B cell (primary cell): ENCODE measurements around the gene ARHGEF10L. TPM values are rescaled to one million over a fixed set of nuclear protein-coding genes. Genes with fewer than 3 reads are reported as not detected.

Source experiments
- ATAC-seq: fragments of 200-7000 bp; cut with Tn5 transposase; one replicate; pipeline ENCODE4 v1.10.0; 2021; ENCODE audit warnings: low read depth, mild to moderate bottlenecking, moderate number of reproducible peaks, moderate library complexity
- CTCF ChIA-PET: fragments of 350-600 bp; sonication (Branson Sonifier 250); formaldehyde crosslinking; loops from one replicate; lab custom pipeline; 2021; ENCODE audit warnings: antibody characterized with exemption, inconsistent platforms; lab: Charles Lee
- POLR2A ChIA-PET: fragments of 350-600 bp; sonication (Branson Sonifier 250); formaldehyde crosslinking; loops from one replicate; lab custom pipeline; 2021; ENCODE audit warnings: antibody characterized with exemption; lab: Charles Lee
- DNase-seq: peaks from one replicate; pipeline ENCODE4 v3.0.0; 2013
- H2AFZ ChIP-seq: 2 replicates; pipeline ENCODE4 v1.6.1; 2012; ENCODE audit warnings: mild to moderate bottlenecking, low read depth, low read length; ENCODE audit not compliant: insufficient read depth, poor library complexity, severe bottlenecking
- H3K27ac ChIP-seq, 2 donors: 1 replicate in 1 of 2; 2 replicates in 1 of 2; pipeline ENCODE4 v1.5.1; 2012 to 2013; ENCODE audit warnings: low read length in 2 of 2, mild to moderate bottlenecking in 2 of 2, moderate library complexity in 1 of 2
- H3K27me3 ChIP-seq, 4 experiments: fragments of 200-600 bp in 1 of 4; sonication (generic) in 1 of 4; replicated peaks in 1 of 4; 1 replicate in 2 of 4; 2 replicates in 2 of 4; pipeline versions ENCODE4 v1.6.1 to v1.7.0; 2013 to 2016; ENCODE audit warnings: low read length in 3 of 4, mild to moderate bottlenecking in 2 of 4, mixed read lengths in 1 of 4, moderate library complexity in 1 of 4; ENCODE audit not compliant: insufficient read depth in 4 of 4, control insufficient read depth in 3 of 4; ENCODE audit errors: control extremely low read depth in 1 of 4
- H3K36me3 ChIP-seq, 2 experiments: replicated peaks in 1 of 2; 1 replicate in 1 of 2; 2 replicates in 1 of 2; pipeline versions ENCODE4 v1.6.1 to v1.7.1; 2013; ENCODE audit warnings: low read length in 1 of 2; ENCODE audit not compliant: insufficient read depth in 2 of 2, control insufficient read depth in 1 of 2; ENCODE audit errors: control extremely low read depth in 1 of 2, extremely low read depth in 1 of 2
- H3K4me1 ChIP-seq, 2 donors: fragments of 200-600 bp in 1 of 2; sonication (generic) in 1 of 2; 1 replicate in 1 of 2; 2 replicates in 1 of 2; pipeline versions ENCODE4 v1.5.1 to v1.6.1; 2013 to 2017; ENCODE audit warnings: low read length in 2 of 2; ENCODE audit not compliant: control insufficient read depth in 2 of 2, insufficient read depth in 2 of 2
- H3K4me2 ChIP-seq: replicated peaks from 2 replicates; pipeline ENCODE3; 2012; ENCODE audit warnings: mild to moderate bottlenecking, low read depth, low read length; ENCODE audit not compliant: poor library complexity, severe bottlenecking
- H3K4me3 ChIP-seq, 5 experiments: fragments of 200-600 bp in 1 of 5; sonication (generic) in 1 of 5; 1 replicate in 3 of 5; 2 replicates in 2 of 5; pipeline versions ENCODE4 v1.5.1 to v1.7.0; 2011 to 2016; ENCODE audit warnings: low read length in 4 of 5, mild to moderate bottlenecking in 4 of 5, low read depth in 2 of 5, control low read depth in 1 of 5, moderate library complexity in 1 of 5; ENCODE audit not compliant: insufficient read depth in 1 of 5; ENCODE audit errors: control extremely low read depth in 1 of 5, extremely low read depth in 1 of 5
- H3K79me2 ChIP-seq: fragments of 200-600 bp; sonication (generic); one replicate; pipeline ENCODE4 v1.6.0; 2016; ENCODE audit warnings: low read length; ENCODE audit not compliant: control insufficient read depth, insufficient read depth
- H3K9ac ChIP-seq: fragments of 200-600 bp; sonication (generic); 2 replicates; pipeline ENCODE4 v1.6.1; 2017; ENCODE audit warnings: mild to moderate bottlenecking, low read length, moderate library complexity
- H3K9me3 ChIP-seq, 3 donors: one replicate each; pipeline versions ENCODE4 v1.6.1 to v1.7.1; 2013; ENCODE audit warnings: low read length in 2 of 3; ENCODE audit not compliant: control insufficient read depth in 2 of 3, insufficient read depth in 1 of 3; ENCODE audit errors: control extremely low read depth in 1 of 3
- H4K20me1 ChIP-seq: 2 replicates; pipeline ENCODE4 v1.6.0; 2012; ENCODE audit warnings: mild to moderate bottlenecking, low read length; ENCODE audit not compliant: insufficient read depth, control insufficient read depth, poor library complexity, severe bottlenecking
- H3K27ac Mint-ChIP-seq: one replicate; pipeline ENCODE4 v1.8.0; 2021; ENCODE audit warnings: mixed read lengths
- H3K27me3 Mint-ChIP-seq: one replicate; pipeline ENCODE4 v1.8.0; 2021; ENCODE audit warnings: mixed read lengths
- H3K4me1 Mint-ChIP-seq: one replicate; pipeline ENCODE4 v1.8.0; 2021; ENCODE audit warnings: mixed read lengths
- H3K4me3 Mint-ChIP-seq: one replicate; pipeline ENCODE4 v1.8.0; 2021; ENCODE audit warnings: mixed read lengths
- H3K9me3 Mint-ChIP-seq: one replicate; pipeline ENCODE4 v1.8.0; 2022; ENCODE audit warnings: mixed read lengths; ENCODE audit not compliant: insufficient read depth
- EZH2 ChIP-seq: IDR thresholded peaks from 2 replicates; pipeline ENCODE4 v1.6.1; 2012; ENCODE audit warnings: borderline replicate concordance, low read depth, mild to moderate bottlenecking, moderate library complexity, low read length; ENCODE audit not compliant: insufficient read depth, poor library complexity, severe bottlenecking
- WGBS: methylation state at CpG from one replicate; pipeline ENCODE4 v1.1.5; 2013; ENCODE audit warnings: missing lambda C conversion rate; ENCODE audit not compliant: insufficient coverage; 5-methylcytosine and 5-hydroxymethylcytosine counted together
- intact Hi-C: fragments of 100-400 bp; cut with micrococcal nuclease; formaldehyde crosslinking; loops from one replicate; pipeline ENCODE4 v1.10.0; 2022
- polyA plus RNA-seq: library from polyadenylated mRNA; depleted of rRNA; stranded (reverse); fragments of >200 nt; gene quantifications from 2 replicates; pipeline ENCODE4 v1.2.3, GENCODE V29; 2012
- total RNA-seq, 2 donors: library from RNA; stranded (reverse); fragments of 120-200 nt in 1 of 2; gene quantifications; 1 replicate in 1 of 2; 2 replicates in 1 of 2; pipeline versions ENCODE4 v1.2.3 to v1.2.4, GENCODE V29; 2013 to 2022
- TF ChIP-seq, protein P1 (sequence below): fragments of 200-600 bp; IDR thresholded peaks from one replicate; pipeline ENCODE4 v1.8.0; 2022; ENCODE audit warnings: antibody characterized with exemption, mild to moderate bottlenecking

Gene ARHGEF10L
- total and polyA plus RNA-seq, 2 donors (not counting 1 experiment from before 2014, with no cell fraction given) = 2.0 to 4.9 TPM

DNA sequence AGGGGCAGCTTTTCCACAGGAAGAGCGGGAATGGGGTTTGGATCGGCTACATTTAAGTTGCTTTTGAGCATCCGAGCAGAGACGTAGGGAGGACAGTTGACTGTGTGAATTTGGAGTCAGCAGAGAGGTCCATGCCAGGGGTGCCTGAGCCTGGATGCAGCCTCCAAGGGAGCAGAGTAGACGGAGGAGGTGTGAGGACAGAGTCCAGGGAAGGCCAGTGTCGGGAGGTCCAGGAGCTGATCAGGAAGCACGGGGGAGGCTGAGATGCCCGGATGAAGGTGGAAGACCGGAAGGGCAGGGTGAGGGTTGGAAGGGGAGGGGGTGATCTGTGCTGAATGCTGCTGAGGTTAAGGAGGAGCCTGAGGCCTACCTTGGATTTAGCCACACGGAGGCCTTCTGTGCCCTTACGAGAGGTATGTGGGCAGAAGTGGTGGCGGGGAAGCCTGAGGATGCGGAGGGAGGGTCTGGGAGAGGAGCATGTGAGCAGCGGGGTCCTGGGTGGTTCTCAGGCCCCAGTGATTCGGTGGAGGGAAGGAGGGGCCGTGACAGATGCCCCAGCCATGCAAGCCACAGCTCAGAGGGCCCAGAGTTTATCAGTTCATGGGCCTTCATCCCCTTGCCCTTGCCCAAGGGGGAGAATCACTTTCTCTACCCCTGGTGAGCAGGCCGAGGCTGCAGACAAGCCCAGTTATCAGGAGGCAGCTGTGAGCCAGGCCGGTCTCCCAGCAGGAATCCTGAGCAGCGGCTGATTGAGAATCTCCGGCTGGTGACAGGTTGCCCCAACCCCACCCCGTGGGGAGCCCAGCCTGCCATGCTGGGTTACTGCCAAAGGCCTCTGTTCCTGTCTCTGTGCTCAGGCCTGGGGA lies 161.7 kb downstream of the ARHGEF10L start:
- H3K27ac Mint-ChIP-seq = no peak overlapping the region
- TF ChIP-seq, protein P1, sequence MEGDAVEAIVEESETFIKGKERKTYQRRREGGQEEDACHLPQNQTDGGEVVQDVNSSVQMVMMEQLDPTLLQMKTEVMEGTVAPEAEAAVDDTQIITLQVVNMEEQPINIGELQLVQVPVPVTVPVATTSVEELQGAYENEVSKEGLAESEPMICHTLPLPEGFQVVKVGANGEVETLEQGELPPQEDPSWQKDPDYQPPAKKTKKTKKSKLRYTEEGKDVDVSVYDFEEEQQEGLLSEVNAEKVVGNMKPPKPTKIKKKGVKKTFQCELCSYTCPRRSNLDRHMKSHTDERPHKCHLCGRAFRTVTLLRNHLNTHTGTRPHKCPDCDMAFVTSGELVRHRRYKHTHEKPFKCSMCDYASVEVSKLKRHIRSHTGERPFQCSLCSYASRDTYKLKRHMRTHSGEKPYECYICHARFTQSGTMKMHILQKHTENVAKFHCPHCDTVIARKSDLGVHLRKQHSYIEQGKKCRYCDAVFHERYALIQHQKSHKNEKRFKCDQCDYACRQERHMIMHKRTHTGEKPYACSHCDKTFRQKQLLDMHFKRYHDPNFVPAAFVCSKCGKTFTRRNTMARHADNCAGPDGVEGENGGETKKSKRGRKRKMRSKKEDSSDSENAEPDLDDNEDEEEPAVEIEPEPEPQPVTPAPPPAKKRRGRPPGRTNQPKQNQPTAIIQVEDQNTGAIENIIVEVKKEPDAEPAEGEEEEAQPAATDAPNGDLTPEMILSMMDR = no peak
- TF ChIP-seq EZH2 = no peak
- Histone ChIP-seq H3K9me3 (no peaks in the 10 kb centered on the region), H3K4me3 (no peak overlapping the region), H3K4me2 (no peak overlapping the region), H4K20me1 (no peaks in the 10 kb centered on the region), H3K9ac (no peak overlapping the region), H3K27ac (no peak overlapping the region), H3K4me1 (no peaks in the 10 kb centered on the region), H3K36me3 (no peaks in the 10 kb centered on the region), H3K79me2 (no peaks in the 10 kb centered on the region), H2AFZ (no peak overlapping the region), H3K27me3 (no peaks in the 10 kb centered on the region)
- peaks cover 8% of the 10 kb centered on the region for H3K27me3 Mint-ChIP-seq
- POLR2A ChIA-PET = no interaction called here
- intact Hi-C loops = no loop called here
- no peak for DNase-seq
- no peaks in the 10 kb centered on the region for H3K9me3 Mint-ChIP-seq
- ATAC-seq = no peak
- H3K4me1 Mint-ChIP-seq = no peaks in the 10 kb centered on the region
- no peak overlapping the region for H3K4me3 Mint-ChIP-seq
- CTCF ChIA-PET = no interaction called here
- 93% methylated on average over 18 of the region's 21 CpGs for WGBS

DNA sequence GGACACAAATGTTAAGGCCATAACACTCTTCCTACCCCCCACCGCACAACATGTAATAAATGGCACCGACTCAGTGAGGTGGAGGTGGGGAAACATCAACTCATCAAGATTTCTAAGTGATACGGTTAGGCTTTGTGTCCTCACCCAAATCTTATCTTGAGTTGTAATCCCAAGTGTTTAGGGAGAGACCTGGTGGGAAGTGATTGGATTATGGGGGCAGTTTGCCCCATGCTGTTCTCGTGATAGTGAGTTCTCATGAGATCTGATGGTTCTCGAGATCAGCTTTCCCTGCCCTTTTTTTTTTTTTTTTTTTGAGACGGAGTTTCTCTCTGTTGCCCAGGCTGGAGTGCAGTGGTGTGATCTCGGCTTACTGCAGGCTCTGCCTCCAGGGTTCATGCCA lies 164.7 kb downstream of the ARHGEF10L start:
- H3K27me3 ChIP-seq = no peaks in the 10 kb centered on the region
- H3K9me3 Mint-ChIP-seq = no peaks in the 10 kb centered on the region
- DNase-seq (no peak), ATAC-seq (no peak)
- ChIA-PET CTCF (no interaction called here), POLR2A (no interaction called here)
- no peak overlapping the region for H2AFZ ChIP-seq
- H3K9ac ChIP-seq = no peak overlapping the region
- no peaks in the 10 kb centered on the region for H3K4me1 Mint-ChIP-seq
- intact Hi-C loops = no loop called here
- 90% methylated on average over 2 of the region's 7 CpGs for WGBS
- peaks cover 10% of the 10 kb centered on the region for H3K27me3 Mint-ChIP-seq
- no peak overlapping the region for H3K4me3 Mint-ChIP-seq
- no peak overlapping the region for H3K27ac Mint-ChIP-seq
- no peaks in the 10 kb centered on the region for H3K36me3 ChIP-seq
- TF ChIP-seq, protein P1 = no peak
- H3K27ac ChIP-seq = no peak overlapping the region
- no peaks in the 10 kb centered on the region for H4K20me1 ChIP-seq
- no peaks in the 10 kb centered on the region for H3K4me1 ChIP-seq
- H3K4me3 ChIP-seq = no peak overlapping the region
- H3K9me3 ChIP-seq = no peaks in the 10 kb centered on the region
- no peaks in the 10 kb centered on the region for H3K79me2 ChIP-seq
- H3K4me2 ChIP-seq = no peak overlapping the region
